HTERT RPE-1 (cell line): ENCODE measurements around the gene OSBPL8.

ENCODE experiments used
- in situ Hi-C: fragments of 300-500 bp; cut with MboI; formaldehyde crosslinking; loops from 4 replicates; pipeline ENCODE4 v1.14.3; 2020; ENCODE audit warnings: low sequenced_read_pairs

OSBPL8 gene

GRCh38 chr12:76559400-76560085 lies at the start of gene OSBPL8:
Gene OSBPL8, minus strand, starts transcription at chr12:76559771. Its CDS starts 72,220 bp downstream, at chr12:76487551.
- in situ Hi-C loops = no loop called here

- in situ Hi-C loops = no loop called here
These were observed 48.5 kb upstream of the OSBPL8 start for GRCh38 chr12:76608070-76608469.

GRCh38 chr12:76595056-76595455 lies 35.5 kb upstream of the OSBPL8 start:
- in situ Hi-C loops = no loop called here

GRCh38 chr12:76591476-76591875 lies 31.9 kb upstream of the OSBPL8 start:
- in situ Hi-C loops = no loop called here

- in situ Hi-C loops = no loop called here
These were observed 30.6 kb upstream of the OSBPL8 start for GRCh38 chr12:76590131-76590530.

- in situ Hi-C loops = no loop called here
These were observed 29.5 kb upstream of the OSBPL8 start for GRCh38 chr12:76588881-76589565.

GRCh38 chr12:76587428-76588178 lies 28.0 kb upstream of the OSBPL8 start:
- in situ Hi-C loops = no loop called here

GRCh38 chr12:76586764-76587395 lies 27.3 kb upstream of the OSBPL8 start:
- in situ Hi-C loops = no loop called here

GRCh38 chr12:76583301-76583700 lies 23.7 kb upstream of the OSBPL8 start:
- in situ Hi-C loops = no loop called here

GRCh38 chr12:76573840-76574373 lies 14.3 kb upstream of the OSBPL8 start:
- in situ Hi-C loops = no loop called here

GRCh38 chr12:76571256-76571655 lies 11.7 kb upstream of the OSBPL8 start:
- in situ Hi-C loops = no loop called here

- in situ Hi-C loops = no loop called here
These were observed 10.4 kb upstream of the OSBPL8 start for GRCh38 chr12:76569685-76570604.

GRCh38 chr12:76568888-76569551 lies 9.4 kb upstream of the OSBPL8 start:
- in situ Hi-C loops = no loop called here

GRCh38 chr12:76568130-76568529 lies 8.6 kb upstream of the OSBPL8 start:
- in situ Hi-C loops = no loop called here

- in situ Hi-C loops = no loop called here
These were observed 3.5 kb upstream of the OSBPL8 start for GRCh38 chr12:76563061-76563460.

- in situ Hi-C loops = no loop called here
These were observed 2.6 kb upstream of the OSBPL8 start for GRCh38 chr12:76562130-76562529.

GRCh38 chr12:76560086-76560491 lies 518 bp upstream of the OSBPL8 start:
- in situ Hi-C loops = no loop called here

GRCh38 chr12:76558684-76559399 lies 729 bp downstream of the OSBPL8 start:
- in situ Hi-C loops = no loop called here

GRCh38 chr12:76556368-76556767 lies 3.2 kb downstream of the OSBPL8 start:
- in situ Hi-C loops = no loop called here
